Measurements from ENCODE around the gene GALK2.

- TF ChIP-seq CTCF (IDR thresholded peaks at IDR 0.05) (no peak), POLR2A (IDR thresholded peaks at IDR 0.05) (no peak)
Observed at GRCh38 chr15:49290191-49290590, 120.1 kb downstream of the GALK2 start.

All from tibial nerve (tissue), 3 donors.